Activated CD4-positive, alpha-beta T cell treated with anti-CD3 and anti-CD28 coated beads, Interleukin-2, amount 50 U/mL, for 4 hours (primary cell): Measurements from ENCODE around the gene AKAP8L.
"Not testable (repeated sequence)": the region's sequence is repeated elsewhere in the genome, so short reads cannot be mapped to it uniquely, and the experiment has no call there.

Source experiments
- DNase-seq, 2 experiments: peaks; one replicate each; pipeline ENCODE4 v3.0.0-alpha.2; 2020

Gene AKAP8L

DNA sequence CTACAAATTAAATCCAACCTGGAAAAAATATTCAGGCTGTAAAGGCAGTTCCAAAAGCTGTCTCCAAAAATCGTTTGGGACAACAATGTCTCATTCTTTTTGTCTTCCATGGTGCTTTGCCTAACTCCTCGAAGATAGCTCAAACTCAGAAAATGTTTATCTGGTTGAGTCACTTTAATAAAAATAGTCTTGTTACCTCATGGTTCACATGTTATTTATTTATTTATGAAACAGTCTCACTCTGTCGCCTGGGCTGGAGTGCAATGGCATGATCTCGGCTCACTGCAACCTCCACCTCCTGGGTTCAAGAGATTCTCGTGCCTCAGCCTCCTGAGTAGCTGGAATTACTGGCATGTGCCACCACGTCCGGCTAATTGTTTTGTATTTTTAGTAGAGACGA lies 81.6 kb downstream of the AKAP8L start:
- DNase-seq: no peak

DNA sequence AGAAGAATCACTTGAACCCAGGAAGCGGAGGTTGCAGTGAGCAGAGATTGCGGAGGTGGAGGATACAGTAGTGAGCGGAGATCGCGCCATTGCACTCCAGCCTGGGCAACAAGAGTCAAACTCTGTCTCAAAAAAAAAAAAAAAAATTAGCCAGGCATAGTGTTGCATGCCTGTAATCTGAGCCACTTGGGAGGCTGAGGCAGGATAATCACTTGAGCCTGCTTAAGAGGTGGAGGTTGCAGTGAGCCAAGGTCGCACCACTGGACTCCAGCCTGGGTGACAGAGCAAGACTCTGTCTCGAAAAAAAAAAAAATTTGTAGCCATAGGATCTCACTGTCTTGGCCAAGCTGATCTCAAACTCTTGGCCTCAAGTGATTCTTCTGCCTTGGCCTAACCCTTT lies 82.8 kb downstream of the AKAP8L start:
- DNase-seq: not testable (repeated sequence)

DNA sequence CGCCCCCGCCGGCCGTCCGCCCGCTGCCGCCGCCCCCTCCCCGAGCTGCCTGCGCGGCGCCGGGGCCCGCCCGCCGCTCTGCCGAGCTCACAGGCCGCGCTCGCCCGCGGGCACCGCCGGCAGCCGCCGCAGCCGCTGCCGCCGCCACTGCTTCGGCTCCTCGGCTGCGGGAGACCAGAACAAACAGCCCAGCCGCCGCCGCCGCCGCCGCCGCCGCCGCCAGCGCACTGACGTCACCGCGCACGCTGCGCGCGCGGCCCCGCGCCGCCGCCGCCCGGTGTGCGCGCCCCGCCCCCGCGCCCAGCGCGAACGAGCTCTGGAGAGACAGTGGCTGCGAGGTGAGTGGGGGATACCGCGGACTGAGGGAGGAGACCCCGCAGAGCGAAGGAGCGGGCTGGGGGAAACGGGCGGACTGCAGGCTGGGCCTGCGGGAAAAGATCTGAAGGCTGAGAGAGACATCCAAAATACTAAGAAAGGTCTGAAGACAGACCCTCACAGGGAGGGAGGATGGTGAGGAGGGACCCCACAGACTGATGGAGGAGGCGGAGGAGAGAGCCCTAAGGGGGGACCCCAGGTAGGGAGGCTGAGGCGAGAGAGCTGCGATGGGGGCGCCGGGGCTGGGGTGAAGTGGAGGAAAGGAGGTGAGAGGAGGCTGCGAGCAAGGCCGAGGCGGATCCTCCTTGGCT lies 86.3 kb downstream of the AKAP8L start, which contains the start of gene BRD4:
TSS of gene BRD4 (minus strand) at position 229 of the 686 bp plus-strand sequence. CDS start 59,440 bp downstream, outside the sequence.
- DNase-seq: peak; percentile 65 to 70

DNA sequence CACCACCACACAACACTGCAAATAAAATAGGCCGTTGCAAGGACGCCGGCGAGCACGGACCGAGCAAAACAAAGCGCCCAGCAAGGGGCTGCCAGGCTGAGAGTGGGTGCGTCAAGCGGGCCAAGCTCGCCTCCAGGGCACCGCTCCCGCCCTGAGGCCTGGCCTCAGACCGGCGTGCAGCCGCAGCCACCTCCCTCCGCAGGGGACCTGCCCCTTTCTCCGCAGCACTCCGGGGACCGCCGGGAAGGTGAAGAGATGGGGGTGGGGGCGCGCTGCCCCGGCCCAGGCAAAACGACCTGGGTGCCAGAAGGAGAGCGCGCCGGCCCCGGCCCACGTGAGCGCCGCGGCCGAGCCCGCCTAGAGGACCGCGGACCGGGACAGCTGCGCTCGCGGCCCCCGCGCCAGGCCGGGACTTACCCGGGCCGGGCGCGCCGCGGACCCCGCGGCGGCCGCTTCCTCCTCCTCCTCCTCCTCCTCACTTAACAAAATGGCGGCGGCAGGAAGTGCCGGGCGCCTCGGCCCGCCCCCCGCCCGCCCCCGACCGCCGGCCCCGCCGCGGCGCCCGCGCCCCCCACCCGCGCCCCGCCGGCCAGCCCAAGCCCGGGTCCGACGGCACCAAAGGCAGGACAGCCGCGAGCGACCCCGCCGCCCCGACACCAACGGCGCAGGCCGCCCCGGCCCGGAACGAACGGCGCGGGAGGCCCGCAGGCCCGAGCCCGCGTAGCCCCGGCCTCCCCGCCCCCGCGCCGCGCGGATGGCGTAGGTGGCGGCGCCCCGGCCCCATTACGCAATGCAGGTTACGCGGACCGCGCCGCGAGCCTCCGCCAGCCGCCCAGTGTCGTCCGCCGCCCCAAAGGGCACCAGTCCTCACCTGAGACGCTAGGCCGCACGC lies 87.1 kb downstream of the AKAP8L start:
- DNase-seq: peak; percentile 58 to 62

DNA sequence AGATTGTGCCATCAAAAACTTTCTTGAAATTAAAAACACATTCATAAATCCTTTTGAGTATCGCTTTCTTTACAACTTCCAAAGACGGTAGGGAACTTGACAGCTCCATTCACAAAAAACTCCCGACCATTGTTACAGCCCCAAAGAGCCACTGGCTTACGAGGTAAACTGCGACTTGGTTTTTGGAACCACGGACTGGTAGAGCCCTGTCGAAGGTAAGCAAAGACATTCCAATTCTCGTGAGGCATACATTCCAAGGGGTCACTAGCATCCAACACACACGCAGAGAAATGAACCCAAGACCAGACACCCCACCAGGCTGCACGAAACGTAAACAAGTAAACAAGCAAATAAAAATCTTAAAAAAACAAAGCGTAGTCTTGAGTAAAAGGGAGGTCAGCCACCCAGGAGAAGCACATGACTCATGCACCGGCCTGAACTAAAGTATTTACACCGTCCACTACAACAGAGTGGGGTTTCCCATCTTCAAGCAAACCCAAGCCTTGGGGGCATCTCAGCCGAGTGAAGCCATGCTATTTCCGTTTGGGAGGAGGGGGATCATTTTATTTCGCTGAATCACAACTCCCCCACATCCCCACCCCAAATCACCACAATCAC lies 87.9 kb downstream of the AKAP8L start:
- no peak for DNase-seq
